GM12878 (cell line): ENCODE results near the gene MAP4K1. TPM values are rescaled to one million over a fixed set of nuclear protein-coding genes. Genes with fewer than 3 reads are reported as not detected.

ENCODE experiments used
- BRCA1 ChIP-seq: IDR thresholded peaks from 2 replicates; pipeline ENCODE4 v1.6.1; 2011; ENCODE audit warnings: low read depth, low read length, improper control_type of control experiment
- CEBPB ChIP-seq, 2 experiments: fragments of 150-350 bp in 1 of 2; IDR thresholded peaks; 2 replicates each; pipeline ENCODE4 v1.6.1; 2012 to 2014; ENCODE audit warnings: low read depth in 2 of 2, low read length in 2 of 2, borderline replicate concordance in 1 of 2, inconsistent platforms in 1 of 2
- EED ChIP-seq: sonication (generic); IDR thresholded peaks from 2 replicates; pipeline ENCODE4 v1.6.1; 2016; ENCODE audit warnings: antibody characterized with exemption, low read depth
- EGR1 ChIP-seq, 2 experiments: IDR thresholded peaks; 1 replicate in 1 of 2; 2 replicates in 1 of 2; pipeline ENCODE4 v1.6.1; 2011 to 2012; ENCODE audit warnings: low read depth in 2 of 2, low read length in 2 of 2, borderline replicate concordance in 1 of 2, mild to moderate bottlenecking in 1 of 2, moderate library complexity in 1 of 2
- FOS ChIP-seq: IDR thresholded peaks from 3 replicates; pipeline ENCODE4 v1.6.1; 2011; ENCODE audit warnings: borderline replicate concordance; ENCODE audit not compliant: insufficient read length; ENCODE audit errors: extremely low read depth
- IKZF2 ChIP-seq, 2 experiments: fragments of 450-650 bp; IDR thresholded peaks; 2 replicates each; pipeline ENCODE4 v1.6.1; 2017; ENCODE audit warnings: mild to moderate bottlenecking in 2 of 2, moderate library complexity in 2 of 2
- KDM1A ChIP-seq: fragments of 200-600 bp; sonication (generic); IDR thresholded peaks from 2 replicates; pipeline ENCODE4 v1.6.1; 2016; ENCODE audit warnings: borderline replicate concordance
- NFYB ChIP-seq: IDR thresholded peaks from 2 replicates; pipeline ENCODE4 v1.6.1; 2011; ENCODE audit warnings: low read depth, mild to moderate bottlenecking, low read length, improper control_type of control experiment, moderate library complexity; ENCODE audit not compliant: insufficient read depth
- RAD51 ChIP-seq: fragments of 450-650 bp; IDR thresholded peaks from 2 replicates; pipeline ENCODE4 v1.6.1; 2016; ENCODE audit warnings: moderate library complexity, mild to moderate bottlenecking, inconsistent platforms
- RB1 ChIP-seq: fragments of 450-650 bp; formaldehyde crosslinking; IDR thresholded peaks from 2 replicates; pipeline ENCODE4 v1.6.1; 2017; ENCODE audit warnings: mild to moderate bottlenecking, borderline replicate concordance
- SPI1 ChIP-seq: IDR thresholded peaks from 2 replicates; pipeline ENCODE4 v1.6.1; 2011; ENCODE audit warnings: low read depth, mild to moderate bottlenecking, low read length, moderate library complexity, borderline replicate concordance; ENCODE audit not compliant: insufficient read depth
- TBL1XR1 ChIP-seq: IDR thresholded peaks from 2 replicates; pipeline ENCODE4 v1.6.1; 2012; ENCODE audit warnings: low read depth, low read length, improper control_type of control experiment
- ZNF217 ChIP-seq: fragments of 450-650 bp; IDR thresholded peaks from 2 replicates; pipeline ENCODE4 v1.6.1; 2017; ENCODE audit warnings: antibody characterized with exemption, mild to moderate bottlenecking
- ZNF274 ChIP-seq: IDR thresholded peaks from one replicate; pipeline ENCODE4 v1.8.0; 2011; ENCODE audit not compliant: insufficient read length, insufficient read depth
- polyA plus RNA-seq, 11 experiments: library from polyadenylated mRNA; depleted of rRNA in 4 of 11; unstranded in 6 of 11; stranded (reverse) in 5 of 11; fragments of >200 nt; fragmentation: Nextera tagmentation in 4 of 11; fragmentation: Illumina TruSeq in 1 of 11; extraction: Ambion mirVana in 4 of 11; extraction: Trizol in 1 of 11; gene quantifications; 1 replicate in 1 of 11; 2 replicates in 10 of 11; pipeline versions ENCODE4 v1.2.1 to v1.2.3, GENCODE V29; 2011 to 2016; ENCODE audit warnings: inconsistent platforms in 2 of 11, missing spikeins in 2 of 11, low read depth in 1 of 11
- total RNA-seq, 4 experiments: library from RNA; depleted of rRNA in 3 of 4; stranded (reverse); fragments of >200 nt in 3 of 4; fragmentation: Illumina TruSeq in 1 of 4; extraction: Trizol in 1 of 4; gene quantifications; 2 replicates each; pipeline versions ENCODE4 v1.2.1 to v1.2.3, GENCODE V29; 2013 to 2021
- TF ChIP-seq, protein P1 (sequence below): IDR thresholded peaks from 2 replicates; pipeline ENCODE4 v1.6.1; 2012; ENCODE audit warnings: mild to moderate bottlenecking, low read depth, low read length
- TF ChIP-seq, protein P2 (sequence below): fragments of 450-650 bp; IDR thresholded peaks from 2 replicates; pipeline ENCODE4 v1.6.1; 2017; ENCODE audit warnings: low read depth, mild to moderate bottlenecking, moderate library complexity
- TF ChIP-seq, protein P3 (sequence below): IDR thresholded peaks from 2 replicates; pipeline ENCODE4 v1.6.1; 2012; ENCODE audit warnings: low read depth, low read length, improper control_type of control experiment
- TF ChIP-seq, protein P4 (sequence below), 3 experiments: IDR thresholded peaks in 2 of 3; conservative IDR thresholded peaks in 1 of 3; 2 replicates each; pipeline ENCODE4 v1.5.1; 2011; ENCODE audit warnings: low read depth in 3 of 3, low read length in 3 of 3, mild to moderate bottlenecking in 3 of 3, control low read depth in 2 of 3, moderate library complexity in 2 of 3, inconsistent platforms in 1 of 3, mixed read lengths in 1 of 3; ENCODE audit not compliant: control insufficient read depth in 2 of 3, insufficient read depth in 1 of 3; ENCODE audit errors: extremely low read depth in 1 of 3
- TF ChIP-seq, protein P5 (sequence below): fragments of 450-650 bp; IDR thresholded peaks from 2 replicates; pipeline ENCODE4 v1.6.1; 2017; ENCODE audit warnings: mild to moderate bottlenecking, low read depth, inconsistent platforms; ENCODE audit not compliant: poor library complexity, severe bottlenecking

The MAP4K1 gene
- total and polyA plus RNA-seq, 10 of the 15 experiments (the other 5 are each of a cell fraction or from before 2014, with no cell fraction given): 39.2 to 306 (median 140) TPM

DNA sequence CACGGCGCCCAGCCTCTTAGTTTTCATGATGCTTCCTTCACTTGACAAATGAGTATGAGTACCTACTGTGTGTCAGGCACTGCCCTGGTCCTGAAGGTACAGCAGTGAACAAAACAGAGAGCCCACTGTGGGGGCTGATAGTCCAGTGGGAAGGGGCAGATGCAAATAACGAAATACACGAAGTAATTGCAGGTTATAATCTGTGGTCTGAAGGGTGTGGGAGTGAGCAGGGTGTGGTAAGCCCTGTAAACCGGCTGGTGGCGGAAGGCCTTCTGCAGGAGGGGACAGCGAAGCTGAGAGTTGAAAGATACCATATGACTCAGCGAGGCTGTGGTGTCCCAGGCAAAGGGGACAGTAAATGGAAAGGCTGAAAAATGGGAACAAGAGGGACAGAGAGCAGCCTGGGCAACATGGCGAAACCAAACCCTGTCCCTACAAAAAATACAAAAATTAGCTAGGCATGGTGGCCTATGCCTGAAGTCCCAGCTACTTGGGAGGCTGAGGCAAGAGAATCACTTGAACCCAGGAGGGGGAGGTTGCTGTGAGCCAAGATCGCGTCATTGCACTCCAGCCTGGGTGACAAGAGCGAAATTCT is 60.5 kb downstream of the MAP4K1 start (continued):
- TF ChIP-seq, protein P1, sequence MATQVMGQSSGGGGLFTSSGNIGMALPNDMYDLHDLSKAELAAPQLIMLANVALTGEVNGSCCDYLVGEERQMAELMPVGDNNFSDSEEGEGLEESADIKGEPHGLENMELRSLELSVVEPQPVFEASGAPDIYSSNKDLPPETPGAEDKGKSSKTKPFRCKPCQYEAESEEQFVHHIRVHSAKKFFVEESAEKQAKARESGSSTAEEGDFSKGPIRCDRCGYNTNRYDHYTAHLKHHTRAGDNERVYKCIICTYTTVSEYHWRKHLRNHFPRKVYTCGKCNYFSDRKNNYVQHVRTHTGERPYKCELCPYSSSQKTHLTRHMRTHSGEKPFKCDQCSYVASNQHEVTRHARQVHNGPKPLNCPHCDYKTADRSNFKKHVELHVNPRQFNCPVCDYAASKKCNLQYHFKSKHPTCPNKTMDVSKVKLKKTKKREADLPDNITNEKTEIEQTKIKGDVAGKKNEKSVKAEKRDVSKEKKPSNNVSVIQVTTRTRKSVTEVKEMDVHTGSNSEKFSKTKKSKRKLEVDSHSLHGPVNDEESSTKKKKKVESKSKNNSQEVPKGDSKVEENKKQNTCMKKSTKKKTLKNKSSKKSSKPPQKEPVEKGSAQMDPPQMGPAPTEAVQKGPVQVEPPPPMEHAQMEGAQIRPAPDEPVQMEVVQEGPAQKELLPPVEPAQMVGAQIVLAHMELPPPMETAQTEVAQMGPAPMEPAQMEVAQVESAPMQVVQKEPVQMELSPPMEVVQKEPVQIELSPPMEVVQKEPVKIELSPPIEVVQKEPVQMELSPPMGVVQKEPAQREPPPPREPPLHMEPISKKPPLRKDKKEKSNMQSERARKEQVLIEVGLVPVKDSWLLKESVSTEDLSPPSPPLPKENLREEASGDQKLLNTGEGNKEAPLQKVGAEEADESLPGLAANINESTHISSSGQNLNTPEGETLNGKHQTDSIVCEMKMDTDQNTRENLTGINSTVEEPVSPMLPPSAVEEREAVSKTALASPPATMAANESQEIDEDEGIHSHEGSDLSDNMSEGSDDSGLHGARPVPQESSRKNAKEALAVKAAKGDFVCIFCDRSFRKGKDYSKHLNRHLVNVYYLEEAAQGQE: no peak
- no peak for TF ChIP-seq BRCA1
- TF ChIP-seq FOS: no peak
- peak; percentile 99 for TF ChIP-seq IKZF2 (IDR thresholded peaks at IDR 0.05)
- TF ChIP-seq, protein P2, sequence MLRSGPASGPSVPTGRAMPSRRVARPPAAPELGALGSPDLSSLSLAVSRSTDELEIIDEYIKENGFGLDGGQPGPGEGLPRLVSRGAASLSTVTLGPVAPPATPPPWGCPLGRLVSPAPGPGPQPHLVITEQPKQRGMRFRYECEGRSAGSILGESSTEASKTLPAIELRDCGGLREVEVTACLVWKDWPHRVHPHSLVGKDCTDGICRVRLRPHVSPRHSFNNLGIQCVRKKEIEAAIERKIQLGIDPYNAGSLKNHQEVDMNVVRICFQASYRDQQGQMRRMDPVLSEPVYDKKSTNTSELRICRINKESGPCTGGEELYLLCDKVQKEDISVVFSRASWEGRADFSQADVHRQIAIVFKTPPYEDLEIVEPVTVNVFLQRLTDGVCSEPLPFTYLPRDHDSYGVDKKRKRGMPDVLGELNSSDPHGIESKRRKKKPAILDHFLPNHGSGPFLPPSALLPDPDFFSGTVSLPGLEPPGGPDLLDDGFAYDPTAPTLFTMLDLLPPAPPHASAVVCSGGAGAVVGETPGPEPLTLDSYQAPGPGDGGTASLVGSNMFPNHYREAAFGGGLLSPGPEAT: peak; percentile 92
- no peak for TF ChIP-seq ZNF274
- TF ChIP-seq ZNF217: peak; percentile 67
- TF ChIP-seq EGR1 (IDR thresholded peaks at IDR 0.05; ENCODE audit: borderline replicate concordance in 1 of 2, low read depth in 2 of 2, low read length in 2 of 2): peak in 1 of 2 experiments; percentile 38; a peak in 1 of 3 replicates
- TF ChIP-seq TBL1XR1: peak; percentile 85; the same call in 1 of the 2 replicates
- TF ChIP-seq, protein P3, sequence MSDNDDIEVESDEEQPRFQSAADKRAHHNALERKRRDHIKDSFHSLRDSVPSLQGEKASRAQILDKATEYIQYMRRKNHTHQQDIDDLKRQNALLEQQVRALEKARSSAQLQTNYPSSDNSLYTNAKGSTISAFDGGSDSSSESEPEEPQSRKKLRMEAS: no peak
- TF ChIP-seq RAD51: no peak
- TF ChIP-seq, protein P4, sequence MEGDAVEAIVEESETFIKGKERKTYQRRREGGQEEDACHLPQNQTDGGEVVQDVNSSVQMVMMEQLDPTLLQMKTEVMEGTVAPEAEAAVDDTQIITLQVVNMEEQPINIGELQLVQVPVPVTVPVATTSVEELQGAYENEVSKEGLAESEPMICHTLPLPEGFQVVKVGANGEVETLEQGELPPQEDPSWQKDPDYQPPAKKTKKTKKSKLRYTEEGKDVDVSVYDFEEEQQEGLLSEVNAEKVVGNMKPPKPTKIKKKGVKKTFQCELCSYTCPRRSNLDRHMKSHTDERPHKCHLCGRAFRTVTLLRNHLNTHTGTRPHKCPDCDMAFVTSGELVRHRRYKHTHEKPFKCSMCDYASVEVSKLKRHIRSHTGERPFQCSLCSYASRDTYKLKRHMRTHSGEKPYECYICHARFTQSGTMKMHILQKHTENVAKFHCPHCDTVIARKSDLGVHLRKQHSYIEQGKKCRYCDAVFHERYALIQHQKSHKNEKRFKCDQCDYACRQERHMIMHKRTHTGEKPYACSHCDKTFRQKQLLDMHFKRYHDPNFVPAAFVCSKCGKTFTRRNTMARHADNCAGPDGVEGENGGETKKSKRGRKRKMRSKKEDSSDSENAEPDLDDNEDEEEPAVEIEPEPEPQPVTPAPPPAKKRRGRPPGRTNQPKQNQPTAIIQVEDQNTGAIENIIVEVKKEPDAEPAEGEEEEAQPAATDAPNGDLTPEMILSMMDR (IDR thresholded peaks at IDR 0.05 in 2 of 3, conservative IDR thresholded peaks at IDR 0.05 in 1 of 3; ENCODE audit: control insufficient read depth in 2 of 3, extremely low read depth in 1 of 3, insufficient read depth in 1 of 3, low read depth in 3 of 3, low read length in 3 of 3): peak; percentile 39 to 43 (median 43); a peak in 4 of 6 replicates
- TF ChIP-seq EED: peak; percentile 97
- TF ChIP-seq, protein P5, sequence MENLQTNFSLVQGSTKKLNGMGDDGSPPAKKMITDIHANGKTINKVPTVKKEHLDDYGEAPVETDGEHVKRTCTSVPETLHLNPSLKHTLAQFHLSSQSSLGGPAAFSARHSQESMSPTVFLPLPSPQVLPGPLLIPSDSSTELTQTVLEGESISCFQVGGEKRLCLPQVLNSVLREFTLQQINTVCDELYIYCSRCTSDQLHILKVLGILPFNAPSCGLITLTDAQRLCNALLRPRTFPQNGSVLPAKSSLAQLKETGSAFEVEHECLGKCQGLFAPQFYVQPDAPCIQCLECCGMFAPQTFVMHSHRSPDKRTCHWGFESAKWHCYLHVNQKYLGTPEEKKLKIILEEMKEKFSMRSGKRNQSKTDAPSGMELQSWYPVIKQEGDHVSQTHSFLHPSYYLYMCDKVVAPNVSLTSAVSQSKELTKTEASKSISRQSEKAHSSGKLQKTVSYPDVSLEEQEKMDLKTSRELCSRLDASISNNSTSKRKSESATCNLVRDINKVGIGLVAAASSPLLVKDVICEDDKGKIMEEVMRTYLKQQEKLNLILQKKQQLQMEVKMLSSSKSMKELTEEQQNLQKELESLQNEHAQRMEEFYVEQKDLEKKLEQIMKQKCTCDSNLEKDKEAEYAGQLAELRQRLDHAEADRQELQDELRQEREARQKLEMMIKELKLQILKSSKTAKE: peak; percentile 63
- TF ChIP-seq CEBPB (IDR thresholded peaks at IDR 0.05; ENCODE audit: borderline replicate concordance in 1 of 2, low read depth in 2 of 2, low read length in 2 of 2): 0 out of 4 replicates have a peak, but pooled peaks of 1 of the 2 experiments have one; percentile 40
- TF ChIP-seq SPI1: peak; percentile 4; the same call in 1 of the 2 replicates
- TF ChIP-seq RB1: no peak
- TF ChIP-seq KDM1A: no peak
- TF ChIP-seq NFYB: no peak
